ENCODE data around the gene RARRES2.

RARRES2 gene

GRCh38 chr7:150368884-150369747, 27.7 kb upstream of the RARRES2 start:
- H3K4me3 ChIP-seq (ENCODE audit: extremely low read depth, insufficient read depth, low read length, poor library complexity, severe bottlenecking) = peak overlapping the region; percentile 80
- peak overlapping the region; percentile 98 for H3K27ac ChIP-seq (ENCODE audit: low read depth, low read length, severe bottlenecking)
- peaks cover 47% of the 10 kb centered on the region for H3K4me1 ChIP-seq (ENCODE audit: control insufficient read depth, insufficient read depth, low read length, poor library complexity, severe bottlenecking)
- 0% methylated on average over 25 to 41 of the region's 58 CpGs for WGBS, 2 experiments (ENCODE audit: insufficient coverage in 2 of 2)
- H3K36me3 ChIP-seq (ENCODE audit: control insufficient read depth, insufficient read depth, low read length) = peaks cover 45% of the 10 kb centered on the region
- no peaks in the 10 kb centered on the region for H3K9me3 ChIP-seq (ENCODE audit: control insufficient read depth, low read length)

DNA sequence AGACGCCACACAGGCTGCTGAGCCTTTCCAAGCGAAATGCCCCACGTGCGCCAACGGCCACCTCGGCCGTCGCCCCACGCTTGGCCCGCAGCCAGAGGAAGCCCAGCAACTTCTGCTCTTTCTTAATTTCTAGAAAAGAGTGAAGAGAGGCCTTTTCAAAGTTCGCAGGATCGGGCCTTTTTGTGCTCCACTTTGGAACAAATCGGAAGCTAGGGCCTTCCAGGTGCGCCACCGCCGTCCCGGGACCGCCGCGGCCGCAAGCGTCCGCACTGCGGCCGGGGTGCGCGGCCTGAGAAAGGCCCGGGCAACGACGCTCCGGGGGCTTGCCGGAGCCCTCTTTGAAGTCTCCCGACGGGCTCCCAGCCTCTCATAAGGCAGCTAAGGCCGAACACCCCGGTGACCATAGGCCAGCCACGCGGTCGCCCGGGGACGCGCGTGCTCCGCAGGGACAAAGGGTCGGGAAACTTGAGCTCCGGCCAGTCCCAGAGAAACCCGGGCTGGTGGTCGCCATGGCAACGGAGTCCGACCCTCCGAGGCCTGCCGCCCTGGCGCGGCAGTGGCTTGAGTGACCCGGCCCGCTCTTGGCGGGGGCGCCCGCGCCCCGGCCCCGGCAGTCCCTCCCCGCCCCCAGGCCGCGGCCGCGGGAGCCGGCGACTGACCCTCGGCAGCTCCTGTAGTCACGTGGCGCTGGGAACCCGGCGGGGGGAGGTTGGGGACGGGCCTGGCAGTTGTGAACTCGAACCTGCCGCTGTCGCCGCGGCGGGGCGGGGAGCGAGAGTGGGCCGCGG, 26.9 kb upstream of the RARRES2 start, which contains the start of gene REPIN1:
Gene REPIN1, plus strand, starts transcription at position 727 of the 788 bp plus-strand sequence. CDS start 890 bp downstream, outside the sequence.
- H3K27ac ChIP-seq (ENCODE audit: low read depth, low read length, severe bottlenecking) = peak within 1 kb of the TSS; percentile 98
- peak within 1 kb of the TSS; percentile 80 for H3K4me3 ChIP-seq (ENCODE audit: extremely low read depth, insufficient read depth, low read length, poor library complexity, severe bottlenecking)
- peaks cover 37% of the 10 kb centered on the region for H3K36me3 ChIP-seq (ENCODE audit: control insufficient read depth, insufficient read depth, low read length)
- WGBS, 2 experiments (ENCODE audit: insufficient coverage in 2 of 2) = 3 to 4% methylated on average over 63 to 71 of the region's 85 CpGs
- no peaks in the 10 kb centered on the region for H3K9me3 ChIP-seq (ENCODE audit: control insufficient read depth, low read length)
- H3K4me1 ChIP-seq (ENCODE audit: control insufficient read depth, insufficient read depth, low read length, poor library complexity, severe bottlenecking) = peaks cover 45% of the 10 kb centered on the region

DNA sequence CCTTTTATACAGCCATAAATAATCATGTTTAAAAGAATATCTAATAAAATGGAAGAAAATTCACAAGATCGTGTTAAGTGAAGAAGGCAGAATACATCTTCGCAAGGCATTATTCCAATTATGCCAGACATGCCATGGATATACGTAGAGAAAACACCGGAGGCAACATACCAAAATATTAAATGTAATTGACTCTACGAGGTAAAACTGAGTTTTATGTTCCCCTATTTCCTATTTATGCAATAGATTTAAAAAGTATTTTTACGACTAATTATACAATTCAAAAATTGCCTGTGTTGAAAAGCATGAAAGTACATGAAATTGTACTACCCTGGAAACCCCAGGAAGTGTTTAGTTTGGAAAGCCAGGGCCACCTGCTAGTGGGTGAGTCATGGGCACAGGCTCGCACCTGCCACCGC, 26.3 kb upstream of the RARRES2 start:
- peak overlapping the region; percentile 98 for H3K27ac ChIP-seq (ENCODE audit: low read depth, low read length, severe bottlenecking)
- H3K36me3 ChIP-seq (ENCODE audit: control insufficient read depth, insufficient read depth, low read length) = peaks cover 31% of the 10 kb centered on the region
- H3K9me3 ChIP-seq (ENCODE audit: control insufficient read depth, low read length) = no peaks in the 10 kb centered on the region
- peak overlapping the region; percentile 80 for H3K4me3 ChIP-seq (ENCODE audit: extremely low read depth, insufficient read depth, low read length, poor library complexity, severe bottlenecking)
- peaks cover 44% of the 10 kb centered on the region for H3K4me1 ChIP-seq (ENCODE audit: control insufficient read depth, insufficient read depth, low read length, poor library complexity, severe bottlenecking)
- WGBS, 2 experiments (ENCODE audit: insufficient coverage in 2 of 2) = 44 to 52% methylated on average over 2 to 4 of the region's 8 CpGs

DNA sequence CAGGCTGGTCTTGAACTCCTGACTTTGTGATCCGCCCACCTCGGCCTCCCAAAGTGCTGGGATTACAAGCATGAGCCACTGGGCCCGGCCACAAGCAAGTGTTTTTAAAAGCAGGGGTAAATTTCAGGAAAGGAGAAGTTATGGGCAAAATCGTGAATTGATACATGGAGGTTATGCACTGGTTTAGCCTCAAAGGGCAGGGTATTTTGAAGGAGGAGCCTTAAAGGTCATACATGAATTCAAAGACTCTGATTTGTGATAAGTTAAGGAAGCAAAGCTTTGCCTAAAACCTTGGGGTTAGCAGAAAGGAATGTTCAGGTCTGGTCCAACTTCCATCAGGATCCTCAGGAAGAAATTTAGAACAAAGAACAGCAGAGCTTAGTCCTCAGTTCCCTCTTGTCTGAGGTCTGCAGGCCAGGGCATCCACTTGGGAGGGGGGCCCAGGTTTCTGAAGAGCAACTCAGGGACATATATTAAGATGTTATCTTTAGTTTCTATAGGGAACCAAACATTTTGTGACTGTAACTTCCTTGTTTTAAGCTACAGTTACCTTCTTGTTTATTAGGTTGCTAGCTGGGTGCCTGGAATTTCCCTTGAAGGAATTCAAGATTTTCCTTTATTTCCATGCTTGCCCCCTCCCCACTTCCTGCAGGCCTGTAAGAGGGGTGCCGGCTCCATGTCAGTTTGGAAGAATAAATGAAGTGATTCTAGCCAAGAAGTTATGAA, 24.4 kb upstream of the RARRES2 start:
- no peak overlapping the region for H3K4me3 ChIP-seq (ENCODE audit: extremely low read depth, insufficient read depth, low read length, poor library complexity, severe bottlenecking)
- H3K4me1 ChIP-seq (ENCODE audit: control insufficient read depth, insufficient read depth, low read length, poor library complexity, severe bottlenecking) = peaks cover 43% of the 10 kb centered on the region
- H3K36me3 ChIP-seq (ENCODE audit: control insufficient read depth, insufficient read depth, low read length) = peaks cover 13% of the 10 kb centered on the region
- no peaks in the 10 kb centered on the region for H3K9me3 ChIP-seq (ENCODE audit: control insufficient read depth, low read length)
- 74 to 76% methylated on average over 3 to 4 of the region's 5 CpGs for WGBS, 2 experiments (ENCODE audit: insufficient coverage in 2 of 2)
- H3K27ac ChIP-seq (ENCODE audit: low read depth, low read length, severe bottlenecking) = peak overlapping the region; percentile 70

DNA sequence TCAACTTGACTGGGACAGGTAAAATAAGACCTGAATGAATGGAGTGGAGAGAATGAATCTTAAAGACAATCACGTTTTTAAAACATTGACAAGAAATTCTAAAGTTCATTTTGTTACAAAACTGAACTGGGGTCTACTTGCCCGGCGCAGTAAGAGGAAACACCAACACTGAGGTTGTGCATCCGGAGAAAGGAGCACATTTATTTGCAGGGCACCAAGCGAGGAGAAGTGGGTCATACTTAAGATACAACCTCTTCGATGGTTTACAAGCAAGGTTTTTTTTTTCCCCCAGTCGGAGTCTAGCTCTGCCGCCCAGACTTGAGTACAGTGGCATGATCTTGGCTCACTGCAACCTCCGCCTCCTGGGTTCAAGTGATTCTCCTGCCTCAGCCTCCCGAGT, 23.8 kb upstream of the RARRES2 start:
- peaks cover 6% of the 10 kb centered on the region for H3K36me3 ChIP-seq (ENCODE audit: control insufficient read depth, insufficient read depth, low read length)
- 93 to 97% methylated on average over 9 to 10 of the region's 10 CpGs for WGBS, 2 experiments (ENCODE audit: insufficient coverage in 2 of 2)

GRCh38 chr7:150363872-150364271, 22.4 kb upstream of the RARRES2 start:
- H3K4me3 ChIP-seq (ENCODE audit: extremely low read depth, insufficient read depth, low read length, poor library complexity, severe bottlenecking) = no peak overlapping the region
- H3K27ac ChIP-seq (ENCODE audit: low read depth, low read length, severe bottlenecking) = no peak overlapping the region
- H3K9me3 ChIP-seq (ENCODE audit: control insufficient read depth, low read length) = no peaks in the 10 kb centered on the region
- H3K4me1 ChIP-seq (ENCODE audit: control insufficient read depth, insufficient read depth, low read length, poor library complexity, severe bottlenecking) = peaks cover 32% of the 10 kb centered on the region
- WGBS, 2 experiments (ENCODE audit: insufficient coverage in 2 of 2) = 93 to 94% methylated on average over 3 to 4 of the region's 5 CpGs
- H3K36me3 ChIP-seq (ENCODE audit: control insufficient read depth, insufficient read depth, low read length) = no peaks in the 10 kb centered on the region

More for the DNA sequence above, 23.8 kb upstream of the RARRES2 start:
- H3K9me3 ChIP-seq (ENCODE audit: control insufficient read depth, low read length) = no peaks in the 10 kb centered on the region
- H3K4me1 ChIP-seq (ENCODE audit: control insufficient read depth, insufficient read depth, low read length, poor library complexity, severe bottlenecking) = peaks cover 37% of the 10 kb centered on the region
- no peak overlapping the region for H3K4me3 ChIP-seq (ENCODE audit: extremely low read depth, insufficient read depth, low read length, poor library complexity, severe bottlenecking)
- H3K27ac ChIP-seq (ENCODE audit: low read depth, low read length, severe bottlenecking) = no peak overlapping the region

GRCh38 chr7:150363370-150363769, 21.9 kb upstream of the RARRES2 start:
- Histone ChIP-seq H3K4me1 (ENCODE audit: control insufficient read depth, insufficient read depth, low read length, poor library complexity, severe bottlenecking) (peaks cover 32% of the 10 kb centered on the region), H3K27ac (ENCODE audit: low read depth, low read length, severe bottlenecking) (no peak overlapping the region), H3K36me3 (ENCODE audit: control insufficient read depth, insufficient read depth, low read length) (no peaks in the 10 kb centered on the region), H3K9me3 (ENCODE audit: control insufficient read depth, low read length) (no peaks in the 10 kb centered on the region), H3K4me3 (ENCODE audit: extremely low read depth, insufficient read depth, low read length, poor library complexity, severe bottlenecking) (no peak overlapping the region)
- 83 to 97% methylated on average over 2 to 3 of the region's 4 CpGs for WGBS, 2 experiments (ENCODE audit: insufficient coverage in 2 of 2)

DNA sequence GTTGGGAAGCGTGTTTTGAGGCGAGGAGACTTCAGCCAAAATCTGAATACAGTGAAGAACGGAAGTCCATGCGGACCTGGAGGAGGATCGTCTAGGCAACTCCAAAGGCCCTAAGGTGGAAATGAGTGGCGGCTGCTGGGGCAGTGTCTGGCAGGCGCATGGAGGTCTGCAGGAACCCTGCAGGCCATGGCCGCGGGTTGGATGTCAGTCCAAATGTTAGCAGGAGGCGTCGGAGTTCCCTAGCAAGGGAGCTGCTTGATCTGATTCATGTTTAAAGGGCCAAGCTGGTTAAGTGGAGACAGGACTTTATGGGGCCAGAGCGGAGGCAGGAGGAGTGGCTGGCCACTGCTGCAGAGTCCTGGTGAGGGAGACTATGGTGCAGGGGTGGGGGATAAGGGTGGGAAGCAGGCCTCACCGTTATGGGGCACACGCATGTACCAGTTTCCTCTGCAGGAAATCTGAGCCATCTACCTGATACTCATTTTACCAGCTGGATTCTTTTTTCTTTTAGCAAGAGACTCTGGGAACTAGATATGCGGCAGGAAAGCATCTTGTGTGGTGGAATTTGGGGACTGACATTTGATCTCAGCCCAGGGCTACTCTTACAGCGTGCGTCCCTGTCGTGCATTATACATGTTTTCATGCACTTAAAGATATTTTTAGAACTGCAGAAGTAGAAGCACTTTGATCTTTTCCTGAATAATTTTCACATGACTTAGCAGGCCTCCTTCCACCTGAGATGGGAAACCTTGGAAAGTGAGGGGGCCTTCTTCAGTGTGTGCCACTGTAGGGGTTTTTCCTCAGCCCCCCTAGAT, 20.6 kb upstream of the RARRES2 start:
- Histone ChIP-seq H3K4me3 (ENCODE audit: extremely low read depth, insufficient read depth, low read length, poor library complexity, severe bottlenecking) (no peak overlapping the region), H3K27ac (ENCODE audit: low read depth, low read length, severe bottlenecking) (no peak overlapping the region), H3K4me1 (ENCODE audit: control insufficient read depth, insufficient read depth, low read length, poor library complexity, severe bottlenecking) (peaks cover 39% of the 10 kb centered on the region), H3K9me3 (ENCODE audit: control insufficient read depth, low read length) (no peaks in the 10 kb centered on the region), H3K36me3 (ENCODE audit: control insufficient read depth, insufficient read depth, low read length) (no peaks in the 10 kb centered on the region)
- WGBS, 2 experiments (ENCODE audit: insufficient coverage in 2 of 2) = 66 to 70% methylated on average over 12 to 16 of the region's 18 CpGs

GRCh38 chr7:150361402-150361801, 20.0 kb upstream of the RARRES2 start:
- 36 to 37% methylated on average over 7 of the region's 7 CpGs for WGBS, 2 experiments (ENCODE audit: insufficient coverage in 2 of 2)
- Histone ChIP-seq H3K27ac (ENCODE audit: low read depth, low read length, severe bottlenecking) (no peak overlapping the region), H3K9me3 (ENCODE audit: control insufficient read depth, low read length) (no peaks in the 10 kb centered on the region), H3K4me3 (ENCODE audit: extremely low read depth, insufficient read depth, low read length, poor library complexity, severe bottlenecking) (no peak overlapping the region), H3K4me1 (ENCODE audit: control insufficient read depth, insufficient read depth, low read length, poor library complexity, severe bottlenecking) (peaks cover 40% of the 10 kb centered on the region), H3K36me3 (ENCODE audit: control insufficient read depth, insufficient read depth, low read length) (no peaks in the 10 kb centered on the region)

All from mesodermal cell (in vitro differentiated cells).